ENCODE measurements around the gene SLC2A4RG.

DNA sequence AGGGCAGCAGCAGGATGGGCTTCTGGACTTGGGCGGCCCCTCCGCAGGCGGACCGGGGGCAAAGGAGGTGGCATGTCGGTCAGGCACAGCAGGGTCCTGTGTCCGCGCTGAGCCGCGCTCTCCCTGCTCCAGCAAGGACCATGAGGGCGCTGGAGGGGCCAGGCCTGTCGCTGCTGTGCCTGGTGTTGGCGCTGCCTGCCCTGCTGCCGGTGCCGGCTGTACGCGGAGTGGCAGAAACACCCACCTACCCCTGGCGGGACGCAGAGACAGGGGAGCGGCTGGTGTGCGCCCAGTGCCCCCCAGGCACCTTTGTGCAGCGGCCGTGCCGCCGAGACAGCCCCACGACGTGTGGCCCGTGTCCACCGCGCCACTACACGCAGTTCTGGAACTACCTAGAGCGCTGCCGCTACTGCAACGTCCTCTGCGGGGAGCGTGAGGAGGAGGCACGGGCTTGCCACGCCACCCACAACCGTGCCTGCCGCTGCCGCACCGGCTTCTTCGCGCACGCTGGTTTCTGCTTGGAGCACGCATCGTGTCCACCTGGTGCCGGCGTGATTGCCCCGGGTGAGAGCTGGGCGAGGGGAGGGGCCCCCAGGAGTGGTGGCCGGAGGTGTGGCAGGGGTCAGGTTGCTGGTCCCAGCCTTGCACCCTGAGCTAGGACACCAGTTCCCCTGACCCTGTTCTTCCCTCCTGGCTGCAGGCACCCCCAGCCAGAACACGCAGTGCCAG is 42.8 kb upstream of the SLC2A4RG start, which contains the start of gene TNFRSF6B:
- TF ChIP-seq POLR2AphosphoS5 (IDR thresholded peaks at IDR 0.05; ENCODE audit: low read depth, low read length) (no peak), GABPA (IDR thresholded peaks at IDR 0.05; ENCODE audit: low read depth) (no peak)
- TF ChIP-seq, protein P1, sequence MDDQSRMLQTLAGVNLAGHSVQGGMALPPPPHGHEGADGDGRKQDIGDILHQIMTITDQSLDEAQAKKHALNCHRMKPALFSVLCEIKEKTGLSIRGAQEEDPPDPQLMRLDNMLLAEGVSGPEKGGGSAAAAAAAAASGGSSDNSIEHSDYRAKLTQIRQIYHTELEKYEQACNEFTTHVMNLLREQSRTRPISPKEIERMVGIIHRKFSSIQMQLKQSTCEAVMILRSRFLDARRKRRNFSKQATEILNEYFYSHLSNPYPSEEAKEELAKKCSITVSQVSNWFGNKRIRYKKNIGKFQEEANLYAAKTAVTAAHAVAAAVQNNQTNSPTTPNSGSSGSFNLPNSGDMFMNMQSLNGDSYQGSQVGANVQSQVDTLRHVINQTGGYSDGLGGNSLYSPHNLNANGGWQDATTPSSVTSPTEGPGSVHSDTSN (IDR thresholded peaks at IDR 0.05), result peak; percentile 21
- TF ChIP-seq, protein P2, sequence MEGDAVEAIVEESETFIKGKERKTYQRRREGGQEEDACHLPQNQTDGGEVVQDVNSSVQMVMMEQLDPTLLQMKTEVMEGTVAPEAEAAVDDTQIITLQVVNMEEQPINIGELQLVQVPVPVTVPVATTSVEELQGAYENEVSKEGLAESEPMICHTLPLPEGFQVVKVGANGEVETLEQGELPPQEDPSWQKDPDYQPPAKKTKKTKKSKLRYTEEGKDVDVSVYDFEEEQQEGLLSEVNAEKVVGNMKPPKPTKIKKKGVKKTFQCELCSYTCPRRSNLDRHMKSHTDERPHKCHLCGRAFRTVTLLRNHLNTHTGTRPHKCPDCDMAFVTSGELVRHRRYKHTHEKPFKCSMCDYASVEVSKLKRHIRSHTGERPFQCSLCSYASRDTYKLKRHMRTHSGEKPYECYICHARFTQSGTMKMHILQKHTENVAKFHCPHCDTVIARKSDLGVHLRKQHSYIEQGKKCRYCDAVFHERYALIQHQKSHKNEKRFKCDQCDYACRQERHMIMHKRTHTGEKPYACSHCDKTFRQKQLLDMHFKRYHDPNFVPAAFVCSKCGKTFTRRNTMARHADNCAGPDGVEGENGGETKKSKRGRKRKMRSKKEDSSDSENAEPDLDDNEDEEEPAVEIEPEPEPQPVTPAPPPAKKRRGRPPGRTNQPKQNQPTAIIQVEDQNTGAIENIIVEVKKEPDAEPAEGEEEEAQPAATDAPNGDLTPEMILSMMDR (IDR thresholded peaks at IDR 0.05), result no peak
- TF ChIP-seq, protein P3, sequence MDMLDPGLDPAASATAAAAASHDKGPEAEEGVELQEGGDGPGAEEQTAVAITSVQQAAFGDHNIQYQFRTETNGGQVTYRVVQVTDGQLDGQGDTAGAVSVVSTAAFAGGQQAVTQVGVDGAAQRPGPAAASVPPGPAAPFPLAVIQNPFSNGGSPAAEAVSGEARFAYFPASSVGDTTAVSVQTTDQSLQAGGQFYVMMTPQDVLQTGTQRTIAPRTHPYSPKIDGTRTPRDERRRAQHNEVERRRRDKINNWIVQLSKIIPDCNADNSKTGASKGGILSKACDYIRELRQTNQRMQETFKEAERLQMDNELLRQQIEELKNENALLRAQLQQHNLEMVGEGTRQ (IDR thresholded peaks at IDR 0.05; ENCODE audit: borderline replicate concordance, low read depth, low read length), result no peak

All from SK-N-SH (cell line).